Spinal cord (tissue), 10 donors: ENCODE results near the gene CLEC16A. TPM values are rescaled to one million over a fixed set of nuclear protein-coding genes. Genes with fewer than 3 reads are reported as not detected.

Experiments
- DNase-seq, 6 donors: peaks; one replicate each; pipeline versions ENCODE4 v3.0.0 to v3.0.0-alpha.2; 2013 to 2015; ENCODE audit warnings: low spot score in 6 of 6, low read depth in 4 of 6
- H3K27ac ChIP-seq: one replicate; pipeline ENCODE4 v1.5.1; 2013; ENCODE audit warnings: low read depth, low read length, control low read depth
- H3K27me3 ChIP-seq: one replicate; pipeline ENCODE4 v1.6.1; 2013; ENCODE audit warnings: low read length; ENCODE audit not compliant: control insufficient read depth, insufficient read depth
- H3K36me3 ChIP-seq: one replicate; pipeline ENCODE4 v1.6.1; 2013; ENCODE audit warnings: low read length; ENCODE audit not compliant: control insufficient read depth, insufficient read depth
- H3K4me1 ChIP-seq: one replicate; pipeline ENCODE4 v1.6.1; 2013; ENCODE audit warnings: low read length; ENCODE audit not compliant: control insufficient read depth, insufficient read depth
- H3K4me3 ChIP-seq: one replicate; pipeline ENCODE4 v1.5.1; 2013; ENCODE audit warnings: low read depth, low read length, control low read depth
- H3K9me3 ChIP-seq: one replicate; pipeline ENCODE4 v1.6.1; 2013; ENCODE audit warnings: low read length; ENCODE audit not compliant: control insufficient read depth, insufficient read depth
- WGBS: methylation state at CpG from one replicate; pipeline ENCODE4 v1.1.5; 2013; ENCODE audit warnings: missing lambda C conversion rate; ENCODE audit not compliant: insufficient coverage; 5-methylcytosine and 5-hydroxymethylcytosine counted together
- polyA plus RNA-seq, 2 donors: library from polyadenylated mRNA; unstranded; fragments of 120-200 nt; gene quantifications; one replicate each; pipeline ENCODE4 v1.2.1, GENCODE V29; 2013; ENCODE audit not compliant: insufficient read length in 2 of 2
- total RNA-seq, 2 donors: library from RNA; depleted of rRNA in 1 of 2; stranded (reverse); fragments of 120-200 nt in 1 of 2; fragments of >200 nt in 1 of 2; gene quantifications; one replicate each; pipeline versions ENCODE4 v1.2.3 to v1.2.4, GENCODE V29; 2013 to 2014
- donor health status: healthy.

The CLEC16A gene
- total and polyA plus RNA-seq, 4 donors = 19.5 to 38.4 (median 25.1) TPM

GRCh38 chr16:11143372-11144035 is 199.1 kb downstream of the CLEC16A start:
- no peaks in the 10 kb centered on the region for H3K27me3 ChIP-seq
- peaks cover 12% of the 10 kb centered on the region for H3K4me1 ChIP-seq
- no peaks in the 10 kb centered on the region for H3K9me3 ChIP-seq
- H3K4me3 ChIP-seq = no peak overlapping the region
- no peak overlapping the region for H3K27ac ChIP-seq
- peaks cover 19% of the 10 kb centered on the region for H3K36me3 ChIP-seq
- WGBS = 69% methylated on average over 6 of the region's 6 CpGs
- no peak for DNase-seq

- 65% methylated on average over 4 of the region's 4 CpGs for WGBS
- Histone ChIP-seq H3K4me3 (no peak overlapping the region), H3K4me1 (peaks cover 12% of the 10 kb centered on the region), H3K27ac (no peak overlapping the region), H3K36me3 (peaks cover 19% of the 10 kb centered on the region), H3K27me3 (no peaks in the 10 kb centered on the region), H3K9me3 (no peaks in the 10 kb centered on the region)
- no peak for DNase-seq
Measured at GRCh38 chr16:11144122-11144521, 199.8 kb downstream of the CLEC16A start.

GRCh38 chr16:11145173-11145818 is 200.9 kb downstream of the CLEC16A start:
- DNase-seq = no peak
- no peaks in the 10 kb centered on the region for H3K27me3 ChIP-seq
- no peaks in the 10 kb centered on the region for H3K9me3 ChIP-seq
- H3K36me3 ChIP-seq = peaks cover 19% of the 10 kb centered on the region
- no peak overlapping the region for H3K27ac ChIP-seq
- H3K4me3 ChIP-seq = no peak overlapping the region
- 85% methylated on average over 13 of the region's 13 CpGs for WGBS
- H3K4me1 ChIP-seq = peaks cover 7% of the 10 kb centered on the region

GRCh38 chr16:11145819-11146211 is 201.5 kb downstream of the CLEC16A start:
- WGBS = 91% methylated on average over 7 of the region's 7 CpGs
- H3K27me3 ChIP-seq = no peaks in the 10 kb centered on the region
- H3K4me1 ChIP-seq = peaks cover 2% of the 10 kb centered on the region
- no peak for DNase-seq
- H3K9me3 ChIP-seq = no peaks in the 10 kb centered on the region
- H3K4me3 ChIP-seq = no peak overlapping the region
- peaks cover 16% of the 10 kb centered on the region for H3K36me3 ChIP-seq
- no peak overlapping the region for H3K27ac ChIP-seq

- no peak for DNase-seq
- Histone ChIP-seq H3K27ac (no peak overlapping the region), H3K9me3 (no peaks in the 10 kb centered on the region), H3K4me3 (no peak overlapping the region), H3K4me1 (peaks cover 12% of the 10 kb centered on the region), H3K27me3 (no peaks in the 10 kb centered on the region), H3K36me3 (peaks cover 11% of the 10 kb centered on the region)
- WGBS = 83% methylated on average over 8 of the region's 9 CpGs
Measured at GRCh38 chr16:11147033-11147753, 202.8 kb downstream of the CLEC16A start.

GRCh38 chr16:11147754-11148444 is 203.5 kb downstream of the CLEC16A start:
- Histone ChIP-seq H3K4me3 (no peak overlapping the region), H3K36me3 (peaks cover 11% of the 10 kb centered on the region), H3K27me3 (no peaks in the 10 kb centered on the region), H3K4me1 (peaks cover 19% of the 10 kb centered on the region), H3K9me3 (no peaks in the 10 kb centered on the region), H3K27ac (no peak overlapping the region)
- 80% methylated on average over 4 of the region's 8 CpGs for WGBS
- DNase-seq = no peak

- H3K36me3 ChIP-seq = peaks cover 11% of the 10 kb centered on the region
- no peak overlapping the region for H3K4me3 ChIP-seq
- H3K27me3 ChIP-seq = no peaks in the 10 kb centered on the region
- peaks cover 20% of the 10 kb centered on the region for H3K4me1 ChIP-seq
- DNase-seq = no peak
- H3K9me3 ChIP-seq = no peaks in the 10 kb centered on the region
- no peak overlapping the region for H3K27ac ChIP-seq
- 59% methylated on average over 2 of the region's 5 CpGs for WGBS
Measured at GRCh38 chr16:11149011-11149616, 204.8 kb downstream of the CLEC16A start.

GRCh38 chr16:11150190-11150589 is 205.8 kb downstream of the CLEC16A start:
- Histone ChIP-seq H3K36me3 (peaks cover 5% of the 10 kb centered on the region), H3K27me3 (no peaks in the 10 kb centered on the region), H3K27ac (no peak overlapping the region), H3K9me3 (no peaks in the 10 kb centered on the region), H3K4me1 (peaks cover 20% of the 10 kb centered on the region), H3K4me3 (no peak overlapping the region)
- WGBS = 93% methylated on average over 5 of the region's 5 CpGs
- no peak for DNase-seq

GRCh38 chr16:11151156-11151884 is 207.0 kb downstream of the CLEC16A start:
- H3K36me3 ChIP-seq = no peaks in the 10 kb centered on the region
- DNase-seq = peak in 2 of 6 donors; percentile 67 to 85
- WGBS = 41% methylated on average over 7 of the region's 9 CpGs
- H3K27ac ChIP-seq = no peak overlapping the region
- no peaks in the 10 kb centered on the region for H3K27me3 ChIP-seq
- H3K4me1 ChIP-seq = peaks cover 21% of the 10 kb centered on the region
- H3K9me3 ChIP-seq = no peaks in the 10 kb centered on the region
- H3K4me3 ChIP-seq = no peak overlapping the region
